Activated CD4-positive, CD25-positive, alpha-beta regulatory T cell (primary cell): Measurements from ENCODE around the gene LYPLA2.
"Not testable (repeated sequence)": the region's sequence is repeated elsewhere in the genome, so short reads cannot be mapped to it uniquely, and the experiment has no call there.

Experiments used
- DNase-seq, 4 experiments: peaks; one replicate each; lab custom pipeline; 2025; lab: John Stamatoyannopoulos, UW

Gene LYPLA2

DNA sequence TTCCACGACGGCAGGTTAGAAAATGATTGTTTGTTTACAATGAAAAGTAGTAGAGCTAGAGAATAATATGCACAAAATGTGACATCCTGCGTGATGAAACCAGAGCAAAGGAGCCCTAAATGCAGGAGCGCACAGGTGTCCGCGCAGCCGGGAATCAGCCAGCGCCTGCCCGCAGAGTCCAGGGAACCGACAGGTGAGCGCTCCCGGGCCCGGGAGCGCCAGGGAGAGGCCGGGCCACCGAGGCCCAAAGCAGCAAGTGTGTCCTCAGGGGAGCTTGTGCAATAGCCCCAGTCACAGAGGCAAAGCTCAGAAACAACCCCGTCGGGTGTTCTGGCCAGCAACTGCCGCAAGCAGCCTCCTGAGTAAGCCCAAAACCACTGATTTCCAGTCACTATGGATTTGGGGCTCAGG lies 10.4 kb downstream of the LYPLA2 start:
- no peak for DNase-seq

DNA sequence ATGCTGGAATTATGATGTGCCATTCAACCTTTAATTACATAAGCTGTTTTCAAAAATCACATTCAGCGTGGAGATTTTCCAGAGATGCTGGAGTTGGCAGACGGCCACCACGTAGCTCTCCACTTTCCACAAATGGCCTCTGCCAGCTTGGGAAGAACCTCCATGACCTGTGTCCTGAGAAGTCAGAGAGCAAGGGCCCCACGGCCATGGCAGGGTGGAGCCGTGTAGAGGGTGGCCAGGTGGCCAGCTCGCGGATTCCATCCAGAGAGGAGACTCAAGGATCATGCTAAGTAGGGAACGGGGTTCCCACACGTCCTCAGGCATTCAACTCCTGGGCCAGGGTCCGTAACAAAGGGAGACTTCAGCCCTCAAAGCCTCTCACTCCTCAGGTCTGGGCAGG lies 10.9 kb downstream of the LYPLA2 start:
- no peak for DNase-seq

DNA sequence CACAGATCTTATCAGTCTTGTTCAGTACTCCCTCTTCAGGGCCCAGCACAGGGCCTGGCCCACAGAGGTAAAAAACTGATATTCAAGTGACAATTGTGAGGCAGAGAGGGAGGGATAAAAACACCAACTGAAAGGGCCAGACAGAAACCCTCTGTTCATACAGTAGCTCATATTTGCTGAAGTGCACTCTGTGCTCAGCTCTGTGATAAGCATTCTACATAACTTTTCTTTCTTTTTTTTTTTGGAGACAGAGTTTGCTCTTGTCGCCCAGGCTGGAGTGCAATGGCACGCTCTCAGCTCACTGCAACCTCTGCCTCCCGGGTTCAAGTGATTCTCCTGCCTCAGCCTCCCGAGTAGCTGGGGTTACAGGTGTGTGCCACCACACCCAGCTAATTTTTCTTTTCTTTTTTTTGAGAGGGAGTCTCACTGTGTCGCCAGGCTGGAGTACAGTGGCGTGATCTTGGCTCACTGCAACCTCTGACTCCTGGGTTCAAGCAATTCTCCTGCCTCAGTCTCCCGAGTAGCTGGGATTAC lies 11.9 kb downstream of the LYPLA2 start:
- not testable (repeated sequence) for DNase-seq

DNA sequence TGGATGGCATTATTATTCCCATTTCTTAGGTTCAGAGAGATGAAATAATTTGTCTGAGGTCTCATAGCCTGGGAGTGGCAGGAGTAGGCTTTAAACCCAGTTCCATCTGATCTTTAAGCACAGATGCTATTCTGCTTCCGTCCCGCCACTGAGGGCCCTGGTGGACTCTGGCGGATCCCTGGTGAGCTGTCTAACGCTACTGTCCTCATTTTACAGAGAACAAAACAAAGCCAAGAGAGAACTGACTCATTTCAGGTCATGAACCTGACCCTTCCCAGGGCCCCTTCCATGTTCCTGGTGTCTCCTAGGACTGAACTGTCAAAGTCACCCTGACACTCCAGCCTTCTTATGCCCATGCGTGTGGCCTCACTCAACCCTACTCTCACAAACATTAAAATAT lies 12.7 kb downstream of the LYPLA2 start:
- no peak for DNase-seq

DNA sequence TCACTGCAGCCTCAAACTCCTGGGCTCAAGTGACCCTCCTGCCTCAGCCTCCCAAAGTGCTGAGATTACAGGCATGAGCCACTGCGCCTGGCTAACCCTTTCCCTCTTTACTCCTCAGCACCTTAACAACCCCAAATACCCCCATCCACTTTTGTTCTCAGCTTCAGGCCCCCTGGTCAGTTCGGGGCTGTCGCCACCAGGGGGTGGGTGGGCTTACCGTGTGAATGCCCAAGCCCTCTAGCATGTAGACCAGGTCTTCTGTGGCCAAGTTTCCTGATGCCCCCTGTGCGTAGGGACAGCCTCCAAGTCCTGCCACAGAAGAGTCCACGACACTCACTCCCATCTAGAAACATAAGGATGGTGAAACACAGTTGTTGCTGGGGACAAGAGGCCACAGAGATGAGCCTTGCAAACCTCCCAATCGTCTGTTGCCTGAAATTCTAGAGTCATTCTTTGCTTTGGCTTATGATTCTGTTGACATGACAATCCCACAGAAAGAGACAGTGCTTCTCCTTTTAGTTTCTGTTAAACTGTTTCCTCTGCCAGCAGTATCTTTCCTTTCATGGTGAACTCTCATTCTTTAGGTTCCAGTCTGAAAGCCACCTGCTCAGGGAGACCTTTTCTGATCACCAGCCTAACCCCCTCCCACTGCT lies 13.4 kb downstream of the LYPLA2 start:
- DNase-seq, result no peak

DNA sequence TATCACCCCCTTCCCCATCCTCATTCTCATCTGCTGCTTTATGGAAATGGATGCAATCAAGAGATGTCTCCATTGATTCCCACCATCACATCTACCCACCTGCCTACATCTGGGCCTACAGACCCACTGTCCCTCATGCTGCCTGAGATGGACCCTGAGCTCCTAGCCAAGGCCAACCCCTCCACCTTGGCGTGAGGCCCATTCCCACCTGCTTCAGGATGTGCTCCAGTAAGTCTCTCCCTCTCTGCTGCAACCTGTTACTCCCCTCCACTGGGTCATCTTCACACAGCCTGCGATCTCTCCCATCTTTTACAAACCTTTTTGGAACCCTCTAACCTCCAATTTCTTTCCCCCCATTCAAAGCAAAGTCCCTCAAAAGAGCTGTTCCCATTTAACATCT lies 14.1 kb downstream of the LYPLA2 start:
- DNase-seq, result no peak

DNA sequence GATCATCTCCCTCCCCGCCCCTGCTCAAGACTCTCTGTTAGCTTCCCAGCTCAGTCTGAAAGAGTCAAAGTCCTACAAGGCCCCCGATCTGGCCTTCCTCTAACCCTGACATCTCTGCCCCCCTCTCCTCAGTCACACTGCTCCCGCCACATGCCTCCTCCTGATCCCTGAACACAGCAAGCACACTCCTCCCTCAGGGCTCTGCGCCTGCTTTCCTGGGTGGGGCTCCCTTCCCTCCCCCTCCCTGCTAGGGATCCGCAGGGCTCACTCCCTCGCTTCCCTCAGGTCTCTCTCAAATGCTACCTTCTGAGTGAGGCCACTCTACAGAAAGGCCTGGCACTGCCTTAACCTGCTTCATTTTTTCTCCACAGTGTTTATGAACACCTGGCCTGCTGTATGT lies 15.3 kb downstream of the LYPLA2 start:
- DNase-seq, result no peak

DNA sequence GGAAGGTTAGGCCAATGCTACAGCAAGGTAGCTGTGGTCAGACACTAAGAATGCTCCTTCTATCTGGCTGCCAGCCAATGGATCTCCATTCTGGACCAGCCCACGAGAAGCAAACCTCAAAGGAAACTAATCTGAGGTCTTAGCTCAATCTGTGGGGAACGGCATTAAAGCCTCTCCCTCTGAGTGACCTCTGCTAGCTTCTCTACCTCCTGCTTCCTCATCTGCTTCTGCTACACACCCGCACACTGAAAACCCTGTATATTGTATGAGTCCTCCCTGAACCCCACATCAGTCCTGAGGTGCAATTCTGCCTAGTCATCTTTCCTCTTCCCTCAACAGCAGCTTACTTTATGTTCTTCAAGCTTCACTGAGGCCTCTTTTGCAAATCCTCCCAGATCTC lies 16.5 kb downstream of the LYPLA2 start:
- DNase-seq, result no peak

DNA sequence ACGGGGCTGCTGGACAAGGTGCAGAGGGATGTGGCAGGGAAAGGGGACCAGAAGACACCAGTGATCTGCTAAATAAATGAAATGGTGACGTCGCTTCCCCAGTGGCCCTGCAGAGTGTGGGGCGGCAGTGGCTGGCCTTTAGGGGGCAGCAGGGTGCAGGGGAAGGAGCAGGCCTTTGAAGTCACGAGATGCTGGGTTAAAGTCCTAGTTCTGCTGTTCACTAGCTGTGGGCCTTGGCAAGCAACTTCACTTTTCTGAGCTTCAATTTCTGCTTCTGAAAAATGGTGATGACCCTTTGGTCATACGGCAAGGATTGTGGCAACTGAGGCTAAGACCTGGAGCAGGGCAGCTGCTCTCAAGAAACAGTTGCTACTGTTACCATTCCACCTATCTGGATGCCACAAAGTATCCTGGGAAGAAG lies 18.8 kb downstream of the LYPLA2 start:
- DNase-seq, result peak; percentile 48 to 75 (median 62)

DNA sequence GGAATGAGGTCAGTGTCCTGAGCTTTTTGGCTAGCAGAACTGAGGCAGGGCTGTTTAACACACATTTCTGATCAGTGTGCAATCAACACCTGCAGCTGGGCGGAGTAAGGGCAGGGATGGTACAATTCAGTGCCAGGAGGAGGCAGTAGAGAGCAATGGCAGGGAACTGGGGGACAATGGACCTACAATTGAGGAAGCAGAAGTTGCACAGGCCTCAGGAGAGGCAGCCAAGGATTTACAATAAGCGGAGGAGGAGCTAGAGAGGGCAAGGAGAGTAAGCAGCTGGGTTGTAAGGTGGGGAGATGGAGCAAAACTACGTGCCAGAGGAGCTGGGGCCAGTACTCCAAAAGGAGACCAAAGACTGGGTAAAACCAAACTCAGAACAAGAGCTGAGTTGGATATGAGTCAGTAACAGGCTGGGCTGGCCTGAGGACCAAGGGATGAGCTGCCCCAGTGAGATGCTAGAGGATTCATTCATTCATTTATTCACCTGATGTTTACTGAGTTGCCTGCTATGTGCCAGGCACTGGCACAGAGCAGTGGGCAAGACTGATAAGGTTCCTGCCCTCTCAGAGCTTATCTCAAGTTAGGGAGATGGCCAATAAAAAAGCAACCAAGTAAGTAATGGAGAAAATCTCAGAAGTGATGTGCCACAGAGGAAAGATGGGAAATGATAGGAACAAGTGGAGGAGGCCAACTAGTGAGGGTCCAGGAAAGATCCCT lies 20.0 kb downstream of the LYPLA2 start:
- DNase-seq, result peak in 2 of 4 experiments; percentile 16 to 37

DNA sequence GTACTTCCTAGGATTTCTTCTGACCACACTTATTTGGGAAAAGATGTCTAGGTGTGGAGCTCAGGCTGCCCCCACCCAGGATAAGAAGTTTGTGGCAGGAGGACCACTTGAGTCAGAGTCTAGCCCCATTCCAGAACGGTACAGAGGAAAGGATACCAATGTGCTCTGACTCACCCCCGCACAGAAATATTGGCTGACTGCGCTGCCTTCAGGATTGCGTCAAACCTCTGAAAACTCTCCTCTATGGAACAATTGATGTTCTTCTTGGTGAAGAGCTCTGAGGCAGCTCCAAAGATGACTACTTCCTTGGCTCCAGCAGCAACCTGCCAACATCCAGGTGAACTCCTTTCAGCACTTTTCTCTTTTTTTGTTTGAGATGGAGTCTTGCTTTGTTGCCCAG lies 23.1 kb downstream of the LYPLA2 start:
- no peak for DNase-seq

DNA sequence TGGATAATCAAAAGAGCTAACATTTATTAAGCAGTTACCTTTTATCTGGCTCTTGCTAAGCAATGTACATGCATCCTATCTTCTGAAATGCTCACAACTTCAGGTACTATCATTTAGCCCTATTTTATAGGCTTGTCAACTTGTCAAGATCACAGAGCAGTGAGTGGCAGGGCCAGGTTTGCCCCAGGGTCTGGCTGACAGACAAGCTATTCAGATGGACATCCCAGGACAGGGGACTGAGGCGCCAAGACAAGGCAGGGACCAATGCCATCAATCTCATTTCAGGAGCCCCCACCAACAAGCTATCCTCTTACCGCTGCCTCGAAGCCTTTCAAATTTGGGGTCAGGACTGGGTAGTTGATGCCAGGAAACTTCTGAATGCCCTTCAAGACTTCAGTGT lies 25.4 kb downstream of the LYPLA2 start:
- DNase-seq, result no peak

DNA sequence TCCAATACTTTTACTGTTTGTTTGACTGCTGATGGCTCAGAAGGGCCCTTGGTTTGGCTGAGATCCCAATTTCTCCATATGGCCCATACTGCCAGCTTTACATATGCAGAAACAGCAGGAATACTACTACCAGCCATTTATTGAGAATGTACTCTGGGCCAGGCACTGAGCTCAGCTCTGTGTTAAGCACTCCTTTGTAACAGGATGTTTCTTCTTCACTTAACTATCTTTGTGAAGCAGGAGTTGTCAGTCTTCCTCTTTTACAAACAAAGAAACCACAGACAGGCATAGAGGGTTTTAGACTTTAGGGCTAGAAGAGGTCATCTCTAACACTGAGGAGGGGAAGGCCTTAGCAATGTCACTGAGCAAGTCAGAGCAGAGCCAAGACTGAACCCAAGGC lies 26.0 kb downstream of the LYPLA2 start:
- DNase-seq, result no peak

DNA sequence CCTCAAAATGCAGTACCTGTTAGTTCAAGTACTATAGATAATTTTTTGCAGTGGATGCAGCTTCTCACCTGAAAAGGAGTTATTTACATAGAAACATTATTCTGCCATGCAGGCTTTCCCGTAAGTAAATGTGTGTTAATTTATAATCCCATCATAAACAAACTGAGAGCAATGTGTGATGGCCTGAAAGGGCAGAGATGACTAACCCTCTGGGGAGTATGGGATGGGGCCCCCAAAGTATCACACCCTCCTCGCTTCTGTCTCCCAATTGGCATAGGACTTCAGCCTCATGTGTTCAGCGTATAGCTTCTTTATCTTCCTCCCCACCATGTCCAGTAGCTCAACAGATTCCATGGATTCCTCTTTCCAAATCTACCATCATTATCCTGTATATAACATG lies 26.7 kb downstream of the LYPLA2 start:
- no peak for DNase-seq

DNA sequence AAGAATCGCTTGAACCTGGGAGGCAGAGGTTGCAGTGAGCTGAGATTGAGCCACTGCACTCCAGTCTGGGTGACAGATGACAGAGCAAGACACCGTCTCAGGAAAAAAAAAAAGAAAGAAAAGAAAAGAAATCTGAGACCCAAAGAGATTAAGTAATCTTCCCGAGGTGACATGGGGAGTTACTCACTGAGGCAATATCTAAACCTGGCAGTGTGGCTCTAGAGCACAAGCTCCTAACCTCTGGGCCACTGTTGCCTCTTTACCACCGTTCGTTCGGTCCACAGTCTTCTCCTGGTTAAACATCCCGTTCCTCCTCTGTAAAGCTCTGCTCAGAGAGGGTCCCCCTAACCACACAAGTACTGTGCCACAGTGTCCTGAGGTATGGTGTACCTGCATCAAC lies 32.8 kb downstream of the LYPLA2 start:
- DNase-seq, result no peak

DNA sequence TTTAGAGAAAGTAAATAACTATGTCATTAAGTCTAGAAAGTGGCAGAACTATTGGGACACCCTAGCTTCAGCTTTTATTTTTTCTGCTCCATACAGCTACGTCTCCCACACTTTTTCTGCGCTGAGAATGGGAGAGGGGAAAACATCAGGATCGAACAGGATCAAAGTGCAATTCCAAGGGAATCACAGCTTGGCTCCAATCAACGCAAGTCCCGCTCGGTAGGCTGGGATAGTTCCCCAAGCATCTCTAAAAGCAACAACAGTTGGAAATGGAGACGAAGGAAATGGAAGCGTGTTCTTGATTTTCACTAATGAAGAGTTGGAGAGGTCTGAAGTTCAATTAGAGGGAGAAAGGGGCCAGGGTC lies 33.7 kb downstream of the LYPLA2 start:
- DNase-seq, result no peak

DNA sequence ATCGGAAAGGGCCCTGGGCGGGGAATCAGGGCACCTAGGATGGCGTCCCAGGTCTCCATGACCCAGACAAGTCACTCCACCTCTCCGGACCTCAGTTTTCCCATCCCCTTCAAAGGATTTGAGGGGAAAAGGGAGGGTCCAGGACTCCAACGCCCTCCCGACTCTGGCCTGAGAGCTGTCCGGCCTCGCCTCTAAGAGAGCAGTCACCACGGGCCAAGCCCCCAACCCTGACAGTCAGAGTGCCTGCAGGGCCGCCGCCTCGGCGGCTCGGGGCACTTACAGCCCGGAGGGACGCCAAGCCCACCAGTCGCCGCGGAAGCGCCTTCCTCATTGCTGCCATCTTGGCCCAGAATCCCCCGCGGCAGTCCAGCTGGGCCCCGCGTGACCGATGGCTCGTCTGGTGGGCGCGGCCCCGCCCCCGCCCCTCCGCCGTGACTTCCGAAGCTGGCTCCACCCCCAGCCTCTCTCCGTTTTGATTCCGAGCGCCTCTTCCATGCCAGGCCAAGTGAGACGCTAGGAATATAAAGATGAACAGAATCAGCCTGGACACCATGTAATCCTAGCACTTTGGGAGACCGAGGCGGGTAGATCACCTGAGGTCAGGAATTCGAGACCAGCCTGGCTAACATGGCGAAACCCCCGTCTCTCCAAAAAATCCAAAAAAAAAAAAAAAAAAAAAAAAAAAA lies 34.3 kb downstream of the LYPLA2 start, which contains the start of gene HMGCL:
HMGCL (minus strand) TSS at position 354 of the 686 bp plus-strand sequence; CDS start at position 340, 14 bp downstream.
- peak; percentile 72 to 88 (median 78) for DNase-seq

DNA sequence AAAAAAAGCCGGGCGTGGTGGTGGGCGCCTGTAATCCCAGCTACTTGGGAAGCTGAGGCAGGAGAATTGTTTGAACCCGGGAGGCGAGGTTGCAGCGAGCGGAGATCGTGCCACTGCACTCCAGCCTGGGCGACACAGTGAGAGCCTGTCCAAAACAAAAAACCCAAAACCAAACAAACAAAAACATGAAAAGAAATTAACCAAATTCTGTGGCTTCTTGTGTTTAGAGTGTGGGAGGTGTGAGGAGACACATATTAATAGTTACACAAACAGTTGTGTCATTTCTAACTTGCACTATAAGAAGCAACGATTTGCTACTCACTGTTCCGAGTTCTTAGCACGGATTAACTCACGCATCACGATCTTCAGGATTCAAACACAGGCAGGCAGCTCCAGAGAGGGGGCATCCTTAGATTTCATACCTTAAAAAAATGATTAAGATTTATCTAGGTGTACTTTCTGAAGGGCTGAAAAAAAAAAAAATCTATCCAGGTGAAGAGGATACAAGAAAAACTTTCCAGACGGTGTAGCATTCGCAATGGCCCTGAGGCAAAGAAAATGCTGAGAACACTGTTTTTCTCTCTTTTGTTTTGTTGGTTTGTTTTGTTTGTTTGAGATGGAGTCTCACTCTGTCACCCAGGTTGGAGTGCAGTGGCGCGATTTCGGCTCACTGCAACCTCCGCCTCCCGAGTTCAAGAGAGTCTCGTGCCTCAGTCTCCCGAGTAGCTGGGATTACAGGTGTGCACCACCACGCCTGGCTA lies 35.0 kb downstream of the LYPLA2 start:
- no peak for DNase-seq

DNA sequence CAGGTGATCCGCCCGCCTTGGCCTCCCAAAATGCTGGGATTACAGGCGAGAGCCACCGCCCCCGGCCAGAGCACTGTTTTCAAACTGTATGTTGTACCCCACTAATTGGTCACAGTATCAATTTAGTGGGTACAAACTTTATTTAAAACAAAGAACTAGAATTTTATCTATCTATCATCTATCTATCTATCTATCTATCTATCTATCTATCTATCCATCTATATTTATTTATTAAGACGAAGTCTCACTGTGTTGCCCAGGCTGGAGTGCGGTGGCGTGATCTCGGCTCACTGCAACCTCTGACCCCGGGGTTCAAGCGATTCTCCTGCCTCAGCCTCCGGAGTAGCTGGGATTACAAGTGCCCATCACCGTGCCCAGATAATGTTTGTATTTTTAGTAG lies 35.6 kb downstream of the LYPLA2 start:
- DNase-seq, result not testable (repeated sequence)

DNA sequence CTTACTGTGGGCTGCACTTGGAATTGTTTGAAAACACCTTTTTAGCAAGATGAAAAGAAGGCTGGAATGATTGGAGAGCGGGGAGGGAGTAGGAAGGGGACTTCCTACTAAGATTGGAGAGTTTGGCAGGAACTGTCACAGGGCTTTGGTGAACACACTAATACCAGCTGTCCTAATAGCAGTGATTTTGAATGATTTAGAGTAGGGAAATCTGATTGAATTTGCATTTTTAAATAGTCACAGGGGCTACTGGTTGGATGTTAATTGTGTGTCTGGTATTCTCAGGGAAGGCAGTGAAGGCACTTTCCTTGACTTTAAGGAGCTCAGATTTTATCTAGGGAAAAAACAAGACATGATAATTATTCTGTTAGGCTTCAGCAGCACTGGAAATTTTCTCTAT lies 36.8 kb downstream of the LYPLA2 start:
- no peak for DNase-seq

DNA sequence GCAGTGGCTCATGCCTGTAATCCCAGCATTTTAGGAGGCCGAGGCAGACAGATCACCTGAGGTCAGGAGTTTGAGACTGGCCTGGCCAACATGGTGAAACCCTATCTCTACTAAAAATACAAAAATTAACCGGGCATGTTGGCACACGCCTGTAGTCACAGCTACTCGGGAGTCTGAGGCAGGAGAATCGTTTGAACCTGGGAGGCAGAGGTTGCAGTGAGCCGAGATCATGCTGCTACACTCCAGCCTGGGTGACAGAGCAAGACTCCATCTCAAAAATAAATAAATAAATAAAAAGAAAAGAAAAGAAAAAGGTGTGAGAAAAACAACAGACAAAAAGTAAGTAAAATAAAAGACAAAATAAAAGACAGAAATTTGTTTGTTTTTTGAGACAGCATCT lies 43.2 kb downstream of the LYPLA2 start:
- not testable (repeated sequence) for DNase-seq

DNA sequence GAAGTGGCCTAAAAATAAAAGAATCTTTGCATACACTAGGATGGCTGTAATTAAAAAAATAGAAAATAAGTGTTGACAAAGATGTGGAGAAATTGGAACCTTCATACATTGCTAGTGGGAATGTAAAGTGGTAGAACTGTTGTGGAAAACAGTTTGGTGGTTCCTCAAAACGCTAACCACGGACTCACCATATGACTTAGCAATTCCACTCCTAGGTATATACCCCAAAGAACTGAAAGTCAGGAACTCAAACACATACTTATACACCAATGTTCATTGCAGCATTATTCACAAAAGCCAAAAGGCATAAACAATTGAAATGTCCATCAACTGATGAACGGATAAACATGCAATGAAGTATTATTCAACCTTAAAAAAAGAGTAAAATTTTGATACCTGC lies 45.1 kb downstream of the LYPLA2 start:
- no peak for DNase-seq
